Renal pelvis (tissue), 4 donors: ENCODE results near the gene MMP23B. TPM values are rescaled to one million over a fixed set of nuclear protein-coding genes. Genes with fewer than 3 reads are reported as not detected.
A peak's percentile ranks its signal among the peaks of the same experiment; 100 is the strongest.
"Not testable (repeated sequence)": the region's sequence is repeated elsewhere in the genome, so short reads cannot be mapped to it uniquely, and the experiment has no call there.

Experiments used
- DNase-seq: peaks from one replicate; pipeline ENCODE4 v3.0.0-alpha.2; 2013
- polyA plus RNA-seq, 3 donors: library from polyadenylated mRNA; unstranded; fragments of 120-200 nt; gene quantifications; one replicate each; pipeline ENCODE4 v1.2.1, GENCODE V29; 2013; ENCODE audit not compliant: insufficient read length in 3 of 3

MMP23B gene
- polyA plus RNA-seq, 3 donors = 22.6 to 34.6 (median 34.1) TPM

DNA sequence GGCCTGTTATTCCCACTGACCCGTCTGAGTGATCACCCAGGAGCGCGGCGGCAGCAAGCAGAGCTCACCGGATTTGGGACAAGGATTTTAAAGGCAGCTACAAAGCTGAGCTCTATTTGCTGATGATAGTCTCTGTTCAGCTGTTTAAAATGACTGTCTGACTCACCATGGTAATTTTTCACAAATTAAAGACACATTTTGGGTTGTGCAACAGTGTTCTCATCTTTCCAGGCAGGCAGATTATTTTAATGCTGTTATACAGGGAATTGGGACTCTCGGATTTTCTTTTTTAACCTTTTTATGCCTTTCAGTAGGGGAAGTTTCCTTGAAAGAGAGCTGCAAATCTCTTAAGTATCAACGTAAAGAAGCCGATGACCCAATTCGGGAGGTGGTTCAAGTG is 30.4 kb downstream of the MMP23B start:
- not testable (repeated sequence) for DNase-seq

GRCh38 chr1:1662830-1663560 is 31.0 kb downstream of the MMP23B start:
- DNase-seq = not testable (repeated sequence)

DNA sequence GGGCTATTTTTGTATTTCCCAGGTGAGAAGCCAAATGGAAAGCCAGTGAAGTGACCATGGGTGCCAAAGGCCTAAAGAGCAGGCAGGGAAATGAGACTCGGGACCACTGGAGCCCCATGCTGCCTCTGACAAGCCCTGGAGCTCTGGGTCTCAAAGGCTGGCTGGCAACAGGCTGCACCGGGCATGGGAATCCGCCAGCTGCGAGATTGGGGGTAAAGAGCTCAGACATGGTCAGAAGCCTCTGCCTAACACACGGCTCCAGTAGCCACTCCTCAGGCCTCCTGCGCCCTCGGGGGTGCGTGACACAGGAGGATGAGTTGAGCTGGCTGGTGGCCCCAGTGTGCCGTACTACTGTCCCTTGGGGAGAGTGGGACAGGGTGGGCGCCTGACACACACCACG is 32.3 kb downstream of the MMP23B start:
- not testable (repeated sequence) for DNase-seq

DNA sequence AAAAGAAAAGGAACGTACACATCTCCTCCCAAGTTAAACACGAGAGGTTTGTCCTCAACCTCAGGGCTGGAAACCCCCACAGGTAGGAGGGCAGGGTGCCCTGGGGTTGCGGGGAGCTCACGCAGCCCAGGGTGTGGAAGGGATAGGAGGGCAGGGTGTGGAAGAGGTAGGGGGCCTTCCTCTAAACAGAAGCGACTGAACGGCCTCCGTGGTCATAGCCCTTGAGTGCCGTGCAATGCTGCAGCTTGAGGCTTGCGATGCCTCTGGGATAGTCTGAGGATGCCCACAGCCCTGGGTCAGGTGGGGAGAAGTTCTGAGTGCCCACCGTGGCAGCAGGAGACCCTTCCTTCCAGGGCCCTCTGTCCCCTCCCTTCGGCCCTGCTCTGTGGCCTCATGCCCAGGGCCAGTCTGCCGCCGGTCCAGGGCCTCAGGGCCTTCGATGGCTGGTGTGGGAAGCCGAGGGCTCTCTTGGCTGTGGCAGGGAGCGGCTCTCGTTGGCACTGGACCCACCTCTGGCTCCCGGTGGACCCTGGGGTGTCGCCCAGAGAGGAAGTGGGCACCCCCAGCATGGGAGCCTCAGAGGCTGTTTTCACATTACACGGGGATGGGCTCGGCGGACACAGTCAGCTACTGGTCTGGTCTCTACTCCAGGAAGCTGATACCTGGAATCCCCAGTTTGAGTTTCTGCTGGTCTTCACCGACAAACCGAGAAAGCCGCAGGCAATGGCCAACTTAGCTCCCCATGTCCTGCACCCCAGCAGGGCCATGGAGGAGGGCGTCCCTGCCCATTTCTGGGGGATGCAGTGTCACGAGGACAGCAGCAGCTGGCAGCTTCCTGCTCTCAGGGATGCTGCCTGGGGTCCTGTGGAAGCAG is 33.2 kb downstream of the MMP23B start:
- no peak for DNase-seq

GRCh38 chr1:1665815-1666251 is 33.9 kb downstream of the MMP23B start:
- no peak for DNase-seq

DNA sequence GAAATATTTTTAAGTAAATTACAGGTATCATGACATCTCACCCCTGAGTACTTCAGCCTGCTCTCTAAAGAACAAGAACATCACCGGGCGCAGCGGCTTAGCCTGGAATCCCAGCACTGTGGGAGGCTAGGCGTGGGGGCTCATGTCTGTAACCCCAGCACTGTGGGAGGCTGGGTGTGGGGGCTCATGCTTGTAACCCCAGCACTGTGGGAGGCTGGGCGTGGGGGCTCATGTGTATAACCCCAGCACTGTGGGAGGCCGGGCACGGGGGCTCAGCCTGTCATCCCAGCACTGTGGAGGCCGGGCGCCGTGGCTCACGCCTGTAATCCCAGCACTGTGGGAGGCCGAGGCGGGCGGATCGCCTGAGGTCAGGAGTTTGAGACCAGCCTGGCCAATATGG is 34.6 kb downstream of the MMP23B start:
- no peak for DNase-seq

DNA sequence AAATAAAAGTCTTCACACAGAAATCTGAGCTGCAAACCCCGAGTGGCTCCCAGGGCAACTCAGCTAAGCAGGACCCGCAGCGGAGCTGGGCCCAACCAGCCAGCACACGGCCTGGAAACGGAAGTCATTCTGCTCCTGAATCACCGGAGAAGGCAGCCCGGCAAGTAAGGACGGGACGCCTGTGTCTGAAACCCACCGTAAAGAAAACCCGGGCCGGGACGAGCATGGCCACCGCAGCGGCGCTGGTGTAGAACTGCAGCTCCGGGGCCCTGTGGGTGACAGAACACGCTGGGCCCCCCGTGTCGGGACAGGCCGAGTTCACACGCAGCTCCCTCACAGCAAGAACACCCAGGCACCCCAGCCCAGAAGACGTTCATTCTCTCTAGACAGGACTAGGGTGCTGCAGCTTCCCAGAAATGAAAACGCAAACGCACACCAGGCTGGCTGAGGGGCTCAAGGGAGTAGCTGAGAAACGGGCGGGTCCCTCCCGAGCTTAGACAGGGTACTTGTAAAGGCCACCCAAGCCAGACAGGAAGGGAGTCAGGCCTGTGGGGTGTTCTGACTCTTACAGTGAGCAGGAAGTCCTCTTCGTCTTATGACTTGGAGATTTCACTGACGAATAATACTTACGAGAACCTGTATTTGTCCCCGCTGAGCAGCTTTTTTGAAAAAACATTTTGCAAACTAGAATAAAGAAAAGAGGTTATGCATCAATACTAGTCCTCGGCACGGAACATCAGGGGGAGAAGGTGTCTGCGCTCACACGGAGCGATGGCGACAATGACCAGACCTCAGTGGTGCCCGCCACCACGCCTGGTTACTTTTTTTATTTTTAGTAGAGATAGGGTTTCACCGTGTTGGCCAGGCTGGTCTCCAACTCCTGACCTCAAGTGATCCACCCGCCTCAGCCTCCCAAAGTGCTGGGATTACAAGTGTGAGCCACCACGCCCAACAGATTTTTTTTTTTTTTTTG is 37.8 kb downstream of the MMP23B start:
- DNase-seq = no peak

DNA sequence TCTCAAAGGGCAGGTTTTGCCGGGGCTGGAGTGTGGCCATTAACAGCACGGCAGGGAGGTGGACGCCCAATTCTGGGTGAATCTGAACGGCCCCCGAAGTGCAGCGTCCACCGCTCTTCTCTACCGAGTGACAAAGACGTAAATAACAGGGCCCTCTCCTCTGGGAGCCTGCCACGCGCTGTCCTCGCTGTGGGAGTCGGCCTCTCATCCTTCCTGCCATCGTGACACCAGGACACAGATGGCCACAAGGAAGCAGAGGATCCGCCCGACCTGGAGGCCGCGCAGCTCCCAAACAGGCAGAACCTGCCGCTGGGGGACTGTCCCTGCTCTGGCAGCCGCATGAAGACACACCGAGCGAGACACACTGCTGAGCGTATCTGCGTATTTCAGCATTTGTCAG is 38.9 kb downstream of the MMP23B start:
- DNase-seq = no peak

DNA sequence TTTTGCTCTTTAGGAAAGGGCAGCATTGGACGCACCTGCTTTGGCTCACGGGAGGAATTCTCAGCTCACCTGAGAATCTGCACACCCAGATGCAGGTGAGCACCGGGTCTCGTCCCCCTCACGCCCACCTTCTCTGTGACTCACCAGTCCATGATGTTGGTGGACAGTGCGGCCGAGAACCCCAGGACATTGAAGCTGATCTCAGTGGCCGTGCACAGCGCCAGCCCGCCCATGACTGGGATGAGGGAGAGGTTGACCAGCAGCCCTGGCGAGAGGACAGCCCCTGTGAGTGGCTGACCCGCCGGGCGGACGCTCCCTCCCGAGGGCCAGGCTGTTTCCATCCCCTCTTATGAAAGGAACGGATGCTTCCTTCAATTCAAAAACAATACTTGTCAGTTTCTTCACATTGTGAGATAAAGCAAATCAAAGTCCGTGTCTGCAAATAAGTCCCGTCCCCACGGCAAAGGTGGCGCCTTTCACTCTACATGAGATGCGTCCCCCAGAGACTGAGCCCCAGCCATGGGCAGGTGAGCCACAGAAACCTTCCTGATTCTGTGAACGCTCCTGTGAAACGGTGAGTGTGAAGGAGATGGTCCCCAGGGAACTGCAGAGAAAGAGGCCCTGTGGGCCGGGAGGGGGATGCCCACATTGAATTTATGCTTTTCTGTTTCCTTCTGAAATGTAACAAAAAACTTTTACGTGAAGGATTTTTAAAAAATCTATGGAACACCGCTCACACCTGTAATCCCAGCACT is 39.6 kb downstream of the MMP23B start:
- no peak for DNase-seq

GRCh38 chr1:1672181-1672965 is 40.4 kb downstream of the MMP23B start:
- no peak for DNase-seq

DNA sequence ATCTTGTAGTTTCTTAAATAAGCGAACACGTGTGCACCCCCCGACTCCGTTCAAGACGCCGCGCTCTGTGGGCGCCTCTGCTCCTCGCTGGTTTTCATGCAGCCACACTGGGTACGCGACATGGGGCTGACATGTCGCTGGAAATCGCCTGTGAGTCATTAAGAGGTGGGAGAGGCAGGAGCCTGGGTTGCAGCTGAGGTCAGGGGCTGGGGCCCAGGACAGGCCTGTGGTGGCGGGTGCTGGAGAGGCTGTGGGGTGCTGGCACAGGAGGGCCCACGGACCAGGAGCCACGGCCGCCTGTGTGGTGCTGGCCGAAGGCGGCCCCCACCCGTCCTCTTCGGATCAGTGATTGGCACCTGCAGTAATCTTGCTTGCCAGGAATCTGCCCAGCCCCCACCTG is 42.8 kb downstream of the MMP23B start:
- not testable (repeated sequence) for DNase-seq

GRCh38 chr1:1675218-1675617 is 43.2 kb downstream of the MMP23B start:
- DNase-seq = not testable (repeated sequence)

GRCh38 chr1:1676087-1676486 is 44.1 kb downstream of the MMP23B start:
- not testable (repeated sequence) for DNase-seq

GRCh38 chr1:1677718-1678580 is 46.0 kb downstream of the MMP23B start:
- DNase-seq = peak; percentile 17

- no peak for DNase-seq
Observed at GRCh38 chr1:1678581-1679380, 46.8 kb downstream of the MMP23B start.

GRCh38 chr1:1680031-1680911 is 48.3 kb downstream of the MMP23B start:
- no peak for DNase-seq

- DNase-seq = no peak
Observed at GRCh38 chr1:1680912-1681273, 48.9 kb downstream of the MMP23B start.
